CD4-positive, alpha-beta T cell treated with Interleukin-10 for 1 hour (primary cell): Measurements from ENCODE around the gene SF3A1.

Experiments
- DNase-seq: peaks from one replicate; pipeline ENCODE4 v3.0.0-alpha.2; 2020

SF3A1 gene

DNA sequence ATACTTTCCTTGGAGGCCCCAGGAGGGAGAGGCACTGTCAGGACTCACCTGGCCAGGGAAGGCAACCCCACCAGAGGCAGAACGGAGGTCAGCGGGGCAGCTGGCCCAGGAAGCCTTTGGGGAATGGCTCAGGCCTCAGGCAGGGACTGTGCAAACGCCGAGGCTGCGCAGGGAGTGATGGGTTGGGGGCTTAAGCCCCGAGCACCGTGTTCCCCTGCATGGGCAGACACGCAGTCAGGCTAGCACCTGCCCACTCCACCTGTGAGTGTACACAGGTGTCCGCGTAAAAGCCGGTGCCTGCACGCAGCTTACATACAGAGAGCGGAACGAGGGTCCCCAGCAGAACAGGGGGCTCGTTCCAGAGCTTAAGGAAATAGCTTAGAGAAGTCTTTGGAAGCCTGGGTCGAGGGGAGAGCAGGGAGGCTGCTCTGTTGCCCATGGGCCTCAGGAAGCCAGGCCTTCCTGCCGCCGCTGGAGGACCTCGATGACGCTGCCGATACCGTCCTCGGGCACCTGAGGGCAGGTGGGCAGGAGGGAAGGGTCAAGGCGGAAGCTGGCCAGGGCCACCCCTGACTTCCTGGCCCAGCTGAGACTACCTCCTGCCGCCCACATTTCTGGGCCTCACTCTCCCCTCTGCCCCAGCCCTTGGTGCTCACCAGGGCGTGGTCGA, 71.4 kb downstream of the SF3A1 start:
- DNase-seq, result no peak

DNA sequence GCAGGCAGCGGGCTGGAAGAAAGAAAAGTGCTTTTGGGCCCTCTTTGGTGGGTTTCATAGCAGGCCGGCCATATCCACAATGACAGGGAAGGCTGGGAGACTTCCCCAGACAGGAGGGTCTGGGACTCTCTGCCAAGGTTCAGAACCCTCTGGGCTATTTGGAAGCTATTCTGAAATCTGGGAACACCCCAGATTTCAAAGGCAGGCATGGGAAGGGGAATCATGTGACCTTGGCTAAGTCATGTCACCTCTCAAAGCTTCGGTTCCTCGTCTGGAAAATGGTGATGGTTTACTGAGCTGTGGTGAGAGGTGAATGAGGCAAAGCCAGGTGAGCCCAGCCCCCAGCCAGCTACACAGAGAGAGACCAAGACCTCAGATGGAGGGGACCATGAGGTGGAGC, 72.0 kb downstream of the SF3A1 start:
- no peak for DNase-seq

DNA sequence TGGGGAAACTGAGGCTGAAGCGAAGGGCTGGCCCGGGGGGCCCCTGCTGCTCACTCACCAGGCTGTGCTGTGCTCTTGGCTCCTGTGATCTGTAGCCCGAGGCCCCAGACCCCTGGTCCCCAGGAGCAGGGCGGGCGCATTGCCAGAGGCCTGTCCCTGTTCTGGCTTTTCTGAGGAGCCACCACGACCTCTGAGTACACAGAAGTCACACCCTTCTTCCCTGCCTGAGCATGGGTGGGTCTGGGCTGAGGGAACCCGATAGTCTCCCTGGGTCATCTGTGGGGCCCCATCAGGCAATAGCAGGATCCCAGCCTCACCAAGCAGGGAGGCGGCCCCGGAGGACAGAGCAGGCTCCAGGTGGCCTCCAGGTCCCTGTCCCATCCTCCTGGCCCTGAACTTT, 72.5 kb downstream of the SF3A1 start:
- no peak for DNase-seq

DNA sequence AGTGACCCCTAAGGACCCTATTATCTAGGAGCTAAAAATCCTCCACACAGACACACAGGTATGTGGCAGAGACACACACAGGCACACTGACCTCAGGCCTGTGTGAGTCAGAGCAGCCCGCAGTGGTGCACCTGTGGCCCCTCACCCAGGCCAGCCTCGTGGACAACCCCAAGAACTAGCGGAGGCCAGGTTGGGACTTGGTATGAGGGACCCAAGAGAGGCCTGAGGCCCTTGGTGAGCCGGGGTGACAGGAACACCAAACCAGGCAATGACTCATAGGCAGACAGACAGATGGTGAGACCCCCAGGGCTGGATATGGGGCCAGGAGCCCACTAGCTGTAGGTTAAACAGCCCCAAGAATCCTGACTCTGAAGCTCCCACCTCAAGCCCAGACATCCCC, 73.4 kb downstream of the SF3A1 start:
- no peak for DNase-seq

DNA sequence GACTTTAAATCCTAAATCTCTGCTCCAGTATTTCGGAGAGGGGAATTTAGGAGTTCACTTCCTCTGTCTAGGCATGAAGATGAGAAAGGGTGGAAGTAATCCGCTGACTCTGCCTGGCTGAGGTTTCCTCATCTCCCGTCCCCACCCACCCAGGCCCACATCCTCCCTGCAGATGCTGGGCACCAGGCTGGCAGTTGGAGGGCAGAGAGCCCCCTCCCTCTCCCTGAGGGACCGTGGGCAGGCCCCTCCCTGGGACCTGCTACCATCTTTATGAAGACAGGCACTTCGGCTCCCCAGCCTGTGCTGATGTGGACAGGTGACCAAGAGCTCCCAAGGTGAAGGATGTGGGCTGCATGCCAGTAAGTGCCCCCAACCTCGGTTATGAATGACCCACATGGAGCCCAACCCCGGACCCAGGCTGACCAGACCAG, 74.1 kb downstream of the SF3A1 start:
- no peak for DNase-seq
